ENCODE data around the gene AAGAB. TPM values are rescaled to one million over a fixed set of nuclear protein-coding genes. Genes with fewer than 3 reads are reported as not detected.

AAGAB gene
- total and polyA plus RNA-seq, 3 donors from 2014 or later, result 36.4 to 40.4 (median 36.6) TPM

- Histone ChIP-seq H3K9me3 (no peaks in the 10 kb centered on the region), H3K4me3 (no peak overlapping the region), H3K27ac (no peak overlapping the region), H3K27me3 (no peaks in the 10 kb centered on the region), H3K36me3 (ENCODE audit: low read depth, missing control alignments) (no peaks in the 10 kb centered on the region), H3K4me1 (peaks cover 23% of the 10 kb centered on the region)
- WGBS, 2 donors, result 94 to 98% methylated on average over 6 of the region's 6 CpGs
- no peak for DNase-seq
- TF ChIP-seq POLR2A (IDR thresholded peaks at IDR 0.05) (no peak), CTCF (IDR thresholded peaks at IDR 0.05) (no peak)
- intact Hi-C loops (cut with DNase I; ENCODE audit: low total_unique reads), result no loop called here
These were observed 91.3 kb downstream of the AAGAB start for GRCh38 chr15:67163180-67163579.

DNA sequence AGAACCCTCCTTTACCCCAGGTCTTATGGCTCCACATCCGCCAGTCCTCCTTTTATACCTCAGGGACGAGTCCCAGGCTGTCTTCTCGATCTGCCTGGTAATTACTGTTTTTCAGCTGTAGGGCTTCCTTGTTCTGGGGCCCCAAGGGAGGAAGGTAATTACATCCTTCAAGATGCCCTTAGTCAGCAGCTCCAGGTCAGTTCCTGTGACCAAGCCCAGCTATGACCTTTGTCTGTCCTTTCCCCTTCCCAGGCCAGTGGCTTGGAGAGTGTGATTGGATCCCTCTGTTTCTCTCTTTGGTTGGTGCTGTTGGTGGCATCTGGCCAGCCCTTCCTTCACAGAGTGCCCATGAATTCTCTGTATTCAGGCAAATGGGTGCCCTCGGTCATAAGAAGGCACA lies 92.6 kb downstream of the AAGAB start:
- Histone ChIP-seq H3K9me3 (no peaks in the 10 kb centered on the region), H3K4me1 (peaks cover 20% of the 10 kb centered on the region), H3K36me3 (ENCODE audit: low read depth, missing control alignments) (no peaks in the 10 kb centered on the region), H3K27ac (no peak overlapping the region), H3K4me3 (no peak overlapping the region), H3K27me3 (no peaks in the 10 kb centered on the region)
- intact Hi-C loops (cut with DNase I; ENCODE audit: low total_unique reads), result no loop called here
- no peak for DNase-seq
- 81 to 89% methylated on average over 4 of the region's 4 CpGs for WGBS, 2 donors
- no peak for TF ChIP-seq POLR2A (IDR thresholded peaks at IDR 0.05)
- no peak for TF ChIP-seq CTCF (IDR thresholded peaks at IDR 0.05)

GRCh38 chr15:67161412-67161811 lies 93.0 kb downstream of the AAGAB start:
- TF ChIP-seq POLR2A (IDR thresholded peaks at IDR 0.05) (no peak), CTCF (IDR thresholded peaks at IDR 0.05) (no peak)
- Histone ChIP-seq H3K4me1 (peaks cover 20% of the 10 kb centered on the region), H3K9me3 (no peaks in the 10 kb centered on the region), H3K4me3 (no peak overlapping the region), H3K36me3 (ENCODE audit: low read depth, missing control alignments) (no peaks in the 10 kb centered on the region), H3K27me3 (no peaks in the 10 kb centered on the region), H3K27ac (no peak overlapping the region)
- intact Hi-C loops (cut with DNase I; ENCODE audit: low total_unique reads), result no loop called here
- DNase-seq, result no peak
- WGBS, 2 donors, result 94 to 96% methylated on average over 4 to 5 of the region's 5 CpGs

- WGBS, 2 donors, result 86 to 87% methylated on average over 5 to 7 of the region's 7 CpGs
- H3K4me1 ChIP-seq, result no peaks in the 10 kb centered on the region
- no peak overlapping the region for H3K4me3 ChIP-seq
- no peaks in the 10 kb centered on the region for H3K36me3 ChIP-seq (ENCODE audit: low read depth, missing control alignments)
- TF ChIP-seq POLR2A (IDR thresholded peaks at IDR 0.05) (no peak), CTCF (IDR thresholded peaks at IDR 0.05) (no peak)
- no peaks in the 10 kb centered on the region for H3K9me3 ChIP-seq
- intact Hi-C loops (cut with DNase I; ENCODE audit: low total_unique reads), result no loop called here
- H3K27ac ChIP-seq, result no peak overlapping the region
- H3K27me3 ChIP-seq, result no peaks in the 10 kb centered on the region
- no peak for DNase-seq
These were observed 96.1 kb downstream of the AAGAB start for GRCh38 chr15:67158367-67158766.

GRCh38 chr15:67157521-67158252 lies 96.8 kb downstream of the AAGAB start:
- Histone ChIP-seq H3K4me3 (no peak overlapping the region), H3K27me3 (no peaks in the 10 kb centered on the region), H3K36me3 (ENCODE audit: low read depth, missing control alignments) (no peaks in the 10 kb centered on the region), H3K27ac (no peak overlapping the region), H3K4me1 (no peaks in the 10 kb centered on the region), H3K9me3 (no peaks in the 10 kb centered on the region)
- intact Hi-C loops (cut with DNase I; ENCODE audit: low total_unique reads), result no loop called here
- no peak for DNase-seq
- TF ChIP-seq POLR2A (IDR thresholded peaks at IDR 0.05), result no peak
- no peak for TF ChIP-seq CTCF (IDR thresholded peaks at IDR 0.05)
- WGBS, 2 donors, result 71 to 83% methylated on average over 5 to 8 of the region's 8 CpGs

Data from testis (tissue), 3 donors.